NCI-H1694 treated with DMSO at 0.1 percent for 48 hours (cell line): ENCODE data around the gene PHAF1.

Source experiments
- DNase-seq: peaks from one replicate; lab custom pipeline; 2025; lab: John Stamatoyannopoulos, UW

The PHAF1 gene

DNA sequence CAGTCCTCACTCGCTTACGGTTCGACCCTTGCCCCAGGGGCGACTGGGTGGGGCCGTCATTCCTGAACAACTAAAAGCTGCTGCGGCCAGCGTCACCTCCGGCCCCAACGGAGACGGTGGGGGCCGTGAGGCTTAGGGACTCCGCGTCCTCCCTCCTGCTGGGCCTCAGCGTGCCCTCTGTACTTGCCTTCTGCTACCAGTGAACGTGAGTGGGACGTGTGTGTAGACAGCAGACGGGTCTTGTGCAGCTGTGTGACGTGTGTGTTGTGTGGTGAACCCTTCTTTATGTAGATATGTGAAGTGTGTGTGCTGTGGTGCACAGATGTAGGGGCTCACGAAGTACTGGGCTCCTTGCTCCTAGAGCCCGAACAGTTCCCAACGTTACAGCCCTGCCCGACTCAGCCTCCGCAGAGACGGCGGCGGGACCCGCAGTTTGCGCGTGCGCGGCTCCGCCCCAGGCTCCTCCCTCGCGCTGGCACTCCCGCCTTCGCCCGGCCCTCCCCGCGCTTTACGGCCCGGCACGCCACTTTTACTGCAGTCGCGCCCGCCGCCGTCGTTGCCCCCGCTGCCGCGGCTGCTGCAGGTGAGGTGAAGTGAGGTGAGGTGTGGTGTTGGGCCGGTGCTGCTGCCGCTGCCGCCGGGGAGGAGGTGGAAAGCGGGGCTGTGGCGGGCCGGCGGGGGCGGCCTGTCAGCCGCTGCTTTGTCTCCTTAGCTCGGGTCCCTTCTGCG, at the start of gene PHAF1:
PHAF1 (plus strand) TSS at position 535 of the 729 bp plus-strand sequence. CDS start 235 bp downstream, outside the sequence.
- DNase-seq = peak; percentile 68

DNA sequence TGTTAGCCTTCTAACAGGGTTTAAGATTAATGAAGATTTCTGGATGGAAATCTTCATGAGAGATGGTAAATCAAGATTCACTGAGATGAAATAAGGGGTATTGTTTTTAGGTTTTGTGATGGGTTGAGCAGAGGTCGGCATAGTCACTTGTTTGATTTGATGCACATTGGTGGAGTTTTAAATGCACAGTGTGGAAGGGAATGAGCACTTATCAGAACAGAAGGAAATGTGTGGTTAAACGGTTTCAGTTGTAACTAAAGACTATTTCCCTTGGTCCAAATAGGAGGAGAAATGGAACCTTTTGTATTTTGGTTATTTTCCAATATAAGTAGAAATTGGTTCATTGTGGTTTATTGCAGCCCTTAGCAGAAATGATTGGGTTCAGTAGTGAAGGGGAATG, 46.7 kb upstream of the PHAF1 start:
- DNase-seq = no peak

DNA sequence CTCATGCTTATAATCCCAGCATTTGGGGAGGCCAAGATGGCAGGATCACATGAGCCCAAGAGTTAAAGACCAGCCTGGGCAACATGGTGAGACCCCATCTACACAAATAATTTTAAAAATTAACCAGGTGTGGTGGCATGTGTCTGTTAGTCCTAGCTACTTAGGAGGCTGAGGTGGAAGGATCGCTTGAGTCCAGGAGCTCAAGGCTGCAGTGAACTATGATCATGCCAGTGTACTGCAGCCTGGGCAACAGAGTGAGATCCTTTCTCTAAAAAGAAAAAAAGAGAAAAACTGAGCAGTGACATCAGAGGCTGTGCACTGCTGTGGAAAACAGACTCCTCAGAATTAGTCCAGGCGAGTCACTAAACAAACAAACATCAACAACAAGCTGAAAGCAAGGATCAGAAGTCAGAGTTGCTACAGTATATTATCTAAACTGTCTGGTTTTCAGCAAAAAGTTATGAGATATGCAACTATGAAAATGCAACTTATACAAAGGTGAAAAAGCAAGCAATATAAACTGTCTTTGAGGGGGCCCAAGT, 41.5 kb upstream of the PHAF1 start:
- DNase-seq = no peak

DNA sequence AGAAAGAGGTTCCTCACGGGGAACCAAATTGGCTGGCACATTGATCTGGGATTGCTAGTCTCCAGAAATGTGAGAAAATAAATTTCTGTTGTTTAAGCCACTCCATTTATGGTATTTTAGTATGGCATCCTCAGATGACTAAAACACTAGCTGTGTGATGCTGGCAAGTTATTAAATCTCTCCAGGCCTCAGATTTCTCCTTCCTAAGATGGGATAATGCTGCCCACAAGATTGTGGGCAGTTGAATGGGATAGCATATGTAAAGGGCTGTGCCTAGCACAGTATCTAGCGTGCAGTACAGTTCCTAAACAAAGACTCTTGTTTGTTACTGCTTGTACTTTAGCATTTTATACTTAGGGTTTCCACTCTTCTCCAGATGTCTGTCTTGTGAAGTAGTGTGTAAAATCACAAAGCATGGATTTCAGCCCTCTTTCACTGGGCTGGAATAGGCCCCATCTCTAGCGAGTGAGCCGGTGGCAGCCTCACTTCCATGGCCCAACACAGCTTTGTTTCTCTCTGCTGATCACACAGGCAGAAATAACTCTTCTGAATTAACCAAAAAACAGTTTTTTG, 38.2 kb upstream of the PHAF1 start:
- no peak for DNase-seq

DNA sequence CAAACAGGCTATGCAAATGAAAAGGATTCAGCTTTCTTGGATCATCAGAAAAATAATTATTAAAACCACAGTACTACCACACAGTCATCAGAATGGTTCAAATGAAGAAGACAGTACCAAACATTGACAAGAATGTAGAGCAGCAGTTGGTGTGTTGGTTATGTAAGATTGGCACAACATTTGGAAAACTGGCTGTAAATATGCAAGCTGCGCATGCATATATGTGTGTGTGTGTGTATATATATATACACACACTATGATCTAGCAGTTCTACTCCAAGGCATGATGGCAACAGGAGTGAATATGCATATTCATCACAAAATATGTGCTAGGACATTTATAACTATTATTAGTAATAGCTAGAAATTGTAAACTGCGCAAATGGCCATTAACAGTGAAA, 34.4 kb upstream of the PHAF1 start:
- no peak for DNase-seq

DNA sequence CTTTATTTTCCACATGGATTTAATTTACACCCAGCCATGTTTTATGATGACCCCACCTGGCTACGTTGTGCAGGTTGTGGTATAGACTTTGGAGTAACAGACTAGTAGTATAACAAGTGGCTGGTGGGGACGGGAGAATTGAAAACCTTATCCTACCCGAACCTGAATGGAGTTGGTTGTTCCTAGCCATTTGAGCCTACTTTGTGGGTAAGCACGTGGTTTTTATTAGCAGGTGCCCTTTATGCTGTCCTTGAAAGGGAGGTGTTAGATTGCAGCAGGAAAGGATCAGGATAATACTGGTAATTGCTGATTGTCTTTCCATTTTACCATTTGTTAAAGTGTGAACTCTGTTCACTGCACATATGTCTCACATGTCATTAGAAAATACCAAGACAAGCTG, 31.9 kb upstream of the PHAF1 start:
- no peak for DNase-seq

DNA sequence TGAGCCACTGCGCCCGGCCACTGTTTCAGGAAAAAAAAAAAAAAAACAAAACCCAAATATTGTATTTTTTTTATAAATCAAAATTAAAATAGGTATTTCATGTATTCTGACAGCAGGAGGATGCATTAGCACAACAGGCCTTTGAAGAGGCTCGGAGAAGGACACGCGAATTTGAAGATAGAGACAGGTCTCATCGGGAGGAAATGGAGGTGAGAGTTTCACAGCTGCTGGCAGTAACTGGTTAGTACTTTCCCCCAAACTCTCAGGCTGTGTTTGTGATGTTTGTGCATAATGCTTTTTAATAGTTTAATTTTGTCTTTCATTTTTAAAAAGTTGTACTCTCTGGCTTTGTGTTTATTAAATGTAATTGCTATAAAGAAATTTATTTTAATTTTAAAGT, 27.6 kb upstream of the PHAF1 start:
- no peak for DNase-seq

DNA sequence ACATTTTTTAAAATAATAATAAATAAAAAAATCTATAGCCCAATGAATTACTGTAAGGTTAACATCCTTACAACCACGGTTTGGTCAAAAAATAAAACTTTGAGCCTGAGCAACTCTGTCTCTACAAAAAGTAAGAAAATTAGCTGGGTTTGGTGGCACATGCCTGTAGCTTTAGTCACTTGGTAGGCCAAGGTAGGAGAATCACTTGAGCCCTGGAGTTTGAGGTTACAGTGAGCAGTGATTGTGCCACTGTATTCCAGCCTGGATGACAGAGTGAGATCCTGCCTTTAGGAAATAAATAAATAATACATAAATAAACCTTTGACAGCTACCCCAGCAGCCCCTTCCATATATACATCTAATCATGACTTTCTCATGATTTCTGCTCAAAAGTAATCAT, 26.9 kb upstream of the PHAF1 start:
- DNase-seq = no peak

DNA sequence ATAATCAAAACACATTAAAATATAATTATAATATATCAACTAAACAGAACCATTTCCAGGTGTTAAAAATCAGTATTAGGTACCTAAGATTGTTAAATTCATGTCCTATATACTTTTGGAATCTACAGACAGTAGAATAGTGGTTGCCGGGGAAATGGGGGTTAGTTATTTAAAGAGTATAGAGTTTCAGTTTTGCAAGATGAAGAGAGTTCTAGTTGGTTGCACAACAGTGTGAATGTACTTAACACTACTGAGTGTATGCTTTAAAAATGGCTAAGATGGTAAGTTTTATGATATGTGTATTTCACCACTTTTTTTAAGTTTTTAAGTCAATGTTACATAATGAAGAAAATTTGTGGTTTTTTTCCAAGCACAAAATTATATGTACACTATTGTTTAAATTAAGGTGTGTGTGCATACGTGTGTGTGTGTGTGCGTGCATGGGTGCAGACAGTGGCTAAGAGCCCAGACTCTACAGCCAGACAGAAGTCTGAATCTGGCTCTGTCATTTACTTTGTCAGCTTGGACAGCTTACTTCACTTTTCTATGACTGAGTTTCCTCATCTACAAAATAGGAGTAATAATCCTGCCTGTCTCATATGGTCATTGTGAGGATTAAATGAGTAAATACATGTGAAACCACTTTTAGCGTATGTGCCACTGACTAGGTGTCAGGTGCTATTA, 25.3 kb upstream of the PHAF1 start:
- DNase-seq = no peak

DNA sequence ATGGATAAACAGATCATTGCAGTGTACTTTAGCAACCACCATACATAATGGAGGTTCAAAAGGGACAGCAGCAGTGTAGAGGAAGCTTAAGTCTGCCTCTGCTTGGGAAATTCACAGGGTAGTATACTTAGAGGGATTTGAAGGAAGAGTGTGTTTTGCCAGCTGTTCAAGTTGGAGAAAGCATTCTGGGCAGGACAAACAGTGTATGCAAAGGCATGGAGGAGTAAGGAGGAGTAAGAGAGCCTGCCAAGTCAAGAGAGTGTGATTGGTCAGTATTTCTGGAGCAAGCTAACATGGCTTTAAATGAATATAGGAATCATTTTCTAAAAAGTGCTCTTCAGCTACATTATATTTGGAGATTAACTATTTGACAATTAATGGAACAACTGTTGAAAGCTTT, 22.9 kb upstream of the PHAF1 start:
- no peak for DNase-seq

DNA sequence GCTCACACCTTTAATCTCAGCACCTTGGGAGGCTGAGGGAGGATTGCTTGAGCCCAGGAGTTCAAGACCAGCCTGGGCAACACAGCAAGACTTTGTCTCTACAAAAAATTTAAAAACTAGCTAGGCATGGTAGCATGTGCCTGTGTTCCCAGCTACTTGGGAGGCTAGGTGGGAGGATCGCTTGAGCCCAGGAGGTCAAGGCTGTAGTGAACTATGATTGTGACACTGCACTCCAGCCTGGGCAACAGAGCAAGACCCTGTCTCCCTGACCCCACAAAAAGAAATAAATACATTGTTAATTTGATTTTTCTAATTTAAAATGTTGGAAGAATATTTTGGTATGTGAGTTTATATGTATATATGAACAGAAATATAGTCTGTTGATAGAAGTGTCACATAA, 22.4 kb upstream of the PHAF1 start:
- DNase-seq = no peak

DNA sequence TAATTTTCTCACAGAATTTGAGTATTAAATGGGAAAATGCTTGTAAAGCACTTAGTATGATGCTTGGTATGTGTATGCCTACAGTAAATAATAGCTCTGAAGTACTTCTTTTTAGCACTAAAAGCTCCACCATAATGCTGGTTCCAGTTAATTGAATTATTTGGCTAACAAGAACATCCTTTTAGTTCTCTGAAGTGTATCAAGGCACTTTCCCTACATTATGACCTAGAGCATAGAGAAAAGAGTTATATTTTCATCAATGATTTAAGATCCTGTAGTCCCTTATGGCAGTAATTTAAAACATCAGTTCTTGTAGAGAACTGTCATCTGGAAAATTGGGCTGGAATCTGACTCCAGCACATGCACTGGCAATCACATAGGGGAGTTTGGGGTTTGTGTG, 21.9 kb upstream of the PHAF1 start:
- no peak for DNase-seq

DNA sequence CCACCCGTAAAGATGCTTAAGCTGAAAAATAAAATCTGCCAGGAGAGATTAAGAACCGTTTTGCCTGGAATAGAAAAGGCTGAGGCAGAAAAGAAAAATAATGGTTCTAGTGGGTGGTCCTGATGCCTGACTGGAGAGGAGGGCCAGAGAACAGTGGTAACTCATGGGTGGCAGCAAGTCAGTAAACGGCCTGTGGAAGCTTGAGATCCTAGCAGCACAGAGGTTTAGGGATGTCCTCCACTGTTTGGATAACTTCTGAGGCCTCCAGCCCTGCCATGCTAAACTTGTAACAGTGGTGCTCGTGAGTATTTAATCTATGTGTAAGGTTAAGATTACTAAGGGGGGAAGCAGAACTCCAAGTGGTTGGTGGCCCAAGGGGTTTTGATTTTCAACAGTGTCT, 21.2 kb upstream of the PHAF1 start:
- DNase-seq = no peak

DNA sequence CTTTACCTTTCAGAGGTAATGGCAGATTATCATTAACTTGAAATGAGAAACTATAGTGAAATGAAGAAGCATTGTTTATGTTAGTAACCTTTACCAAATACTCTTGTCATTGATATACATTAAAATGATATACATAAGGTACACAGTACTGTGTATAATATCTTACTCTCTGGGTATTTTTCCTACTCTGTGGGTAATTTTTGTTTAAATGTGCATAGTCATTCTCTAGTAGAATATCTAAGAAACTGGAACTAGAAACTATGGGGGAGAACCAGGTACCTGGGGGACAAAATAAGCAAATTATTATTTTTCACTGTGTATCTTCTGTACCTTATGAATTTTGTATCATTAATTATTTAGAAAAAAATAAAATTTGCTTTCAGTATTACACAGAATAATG, 20.6 kb upstream of the PHAF1 start:
- no peak for DNase-seq

DNA sequence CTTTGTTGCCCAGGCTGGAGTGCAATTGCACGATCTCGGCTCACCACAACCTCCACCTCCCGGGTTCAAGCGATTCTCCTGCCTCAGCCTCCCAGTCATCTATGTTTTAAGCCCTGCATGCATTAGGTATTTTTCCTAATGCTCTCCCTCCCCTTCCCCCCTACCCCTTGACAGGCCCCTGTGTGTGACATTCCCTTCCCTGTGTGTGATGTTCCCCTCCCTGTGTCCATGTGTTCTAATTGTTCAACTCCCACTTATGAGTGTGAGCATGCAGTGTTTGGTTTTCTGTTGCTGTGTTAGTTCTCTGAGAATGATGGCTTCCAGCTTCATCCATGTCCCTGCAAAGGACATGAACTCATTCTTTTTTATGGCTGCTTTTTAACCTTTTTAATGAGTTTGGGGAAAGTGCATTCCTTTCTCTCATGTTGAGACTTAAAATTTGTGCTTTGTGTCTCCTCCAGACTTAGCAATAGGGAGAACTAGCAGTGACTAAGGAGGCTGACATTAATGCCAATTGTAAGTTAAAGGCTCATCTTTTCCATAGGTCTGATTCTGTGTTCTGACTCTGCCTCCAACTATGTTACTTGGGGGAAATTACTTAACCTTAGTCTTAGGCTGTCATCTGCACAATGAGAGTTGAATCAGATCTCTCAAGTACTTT, 17.7 kb upstream of the PHAF1 start:
- no peak for DNase-seq

DNA sequence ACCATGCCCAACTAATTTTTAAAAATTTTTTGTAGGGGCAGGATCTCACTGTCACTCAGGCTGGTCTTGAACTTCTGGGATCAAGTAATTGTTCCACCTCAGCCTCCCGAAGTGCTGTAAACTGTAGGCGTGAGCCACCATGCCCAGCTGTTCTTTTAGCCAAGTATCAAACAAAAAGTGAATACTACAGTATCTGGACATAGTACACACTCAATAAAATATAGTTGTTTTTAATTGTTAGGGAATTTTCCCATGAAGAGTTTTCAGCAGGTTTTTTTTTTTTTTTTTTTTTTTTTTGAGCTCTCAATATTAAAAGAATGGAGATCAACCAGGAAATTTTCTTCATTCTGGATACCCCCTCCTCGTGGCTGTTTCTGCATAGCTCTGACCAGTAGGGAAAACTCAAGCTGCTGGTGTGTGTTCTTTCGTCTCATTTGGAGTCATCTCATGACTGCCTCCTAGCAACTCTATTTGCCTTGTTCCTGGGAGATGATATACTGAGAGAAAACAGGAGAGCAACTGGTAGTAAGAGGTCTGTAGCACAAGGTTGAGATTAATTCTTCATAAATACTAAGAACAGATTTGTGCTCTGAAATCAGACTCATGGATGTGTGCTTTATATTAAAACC, 16.5 kb upstream of the PHAF1 start:
- no peak for DNase-seq

DNA sequence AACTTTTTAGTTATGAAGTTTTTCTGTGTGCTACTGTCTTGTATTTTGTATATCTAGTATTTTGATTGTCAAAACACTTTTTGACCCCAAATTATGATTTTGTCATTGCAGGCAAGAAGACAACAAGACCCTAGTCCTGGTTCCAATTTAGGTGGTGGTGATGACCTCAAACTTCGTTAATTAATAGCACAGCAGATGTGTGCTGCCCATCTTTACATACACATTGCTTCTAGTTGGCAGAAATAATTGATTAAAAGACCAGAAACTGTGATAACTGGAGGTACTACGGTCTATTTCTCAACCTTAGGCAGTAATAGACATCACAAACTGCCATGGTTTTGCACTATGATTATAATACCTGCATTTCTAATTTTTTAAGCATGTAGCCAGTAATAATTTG, 11.1 kb upstream of the PHAF1 start:
- no peak for DNase-seq

DNA sequence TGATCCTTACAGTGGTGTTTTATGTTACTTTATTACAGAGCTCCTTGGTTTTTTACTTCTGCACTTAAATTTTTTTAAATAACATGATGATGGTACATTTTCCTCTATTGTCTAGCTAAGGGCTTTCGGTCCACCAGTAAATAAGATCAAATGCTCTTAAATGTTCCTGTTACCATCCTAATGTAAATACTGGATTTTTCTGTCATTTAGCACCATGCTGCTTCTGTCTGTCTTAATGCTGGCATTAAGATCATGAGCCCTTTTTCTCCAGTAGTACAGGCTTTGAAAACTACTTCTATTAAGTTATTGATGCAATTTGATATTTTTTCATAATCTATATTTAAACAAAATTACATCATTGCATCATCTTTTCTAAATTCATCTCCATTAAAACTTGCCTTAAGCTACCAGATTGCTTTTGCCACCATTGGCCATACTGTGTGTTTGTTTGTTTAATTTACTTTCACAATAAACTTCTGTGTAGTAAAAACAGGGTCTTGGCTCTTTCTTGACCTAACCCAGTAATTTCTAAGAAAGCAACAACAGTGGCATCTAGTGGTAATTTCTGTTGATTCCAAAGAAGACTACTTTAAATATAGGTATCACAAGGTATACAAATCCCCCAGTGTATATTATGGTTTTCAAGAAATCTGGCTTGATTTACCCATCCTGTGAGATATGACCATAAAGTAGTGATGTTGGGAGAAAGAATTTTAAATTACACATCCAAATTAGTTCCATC, 9.0 kb upstream of the PHAF1 start:
- peak; percentile 3 for DNase-seq

DNA sequence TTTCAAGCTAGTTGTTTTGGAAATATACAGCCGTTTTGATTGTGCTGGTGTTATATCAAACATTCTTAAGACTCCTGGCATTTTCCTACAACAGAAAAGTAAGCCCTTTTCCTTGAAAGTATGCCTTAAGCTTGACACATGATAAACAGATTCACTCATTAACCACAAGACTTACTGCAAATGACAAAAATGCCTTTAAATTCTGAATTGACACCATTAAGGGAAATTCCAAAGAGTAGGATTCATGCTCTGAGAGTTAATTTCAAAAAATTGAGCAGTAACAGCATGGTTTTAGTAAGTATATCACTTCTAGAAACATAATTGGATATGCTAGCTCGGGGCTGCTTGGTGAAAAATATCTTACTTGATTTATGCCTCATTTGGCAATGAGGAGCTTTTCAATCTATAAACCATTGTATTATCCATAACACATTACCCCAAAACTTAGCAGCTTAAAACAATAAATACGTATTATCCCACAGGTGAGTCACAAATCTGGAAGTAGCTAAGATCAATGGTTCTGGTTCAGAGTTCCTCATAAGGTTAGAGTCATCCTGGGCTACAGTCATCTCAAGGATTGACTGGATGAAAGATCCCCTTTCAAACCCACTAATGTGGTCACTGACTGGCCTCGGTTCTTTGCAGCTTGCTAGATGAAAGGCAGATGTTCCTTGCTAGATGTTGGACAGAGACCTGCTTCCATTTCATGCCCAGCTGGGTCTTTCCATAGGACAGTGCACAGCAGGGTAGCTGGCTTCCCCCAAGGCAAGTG, 8.2 kb upstream of the PHAF1 start:
- no peak for DNase-seq

DNA sequence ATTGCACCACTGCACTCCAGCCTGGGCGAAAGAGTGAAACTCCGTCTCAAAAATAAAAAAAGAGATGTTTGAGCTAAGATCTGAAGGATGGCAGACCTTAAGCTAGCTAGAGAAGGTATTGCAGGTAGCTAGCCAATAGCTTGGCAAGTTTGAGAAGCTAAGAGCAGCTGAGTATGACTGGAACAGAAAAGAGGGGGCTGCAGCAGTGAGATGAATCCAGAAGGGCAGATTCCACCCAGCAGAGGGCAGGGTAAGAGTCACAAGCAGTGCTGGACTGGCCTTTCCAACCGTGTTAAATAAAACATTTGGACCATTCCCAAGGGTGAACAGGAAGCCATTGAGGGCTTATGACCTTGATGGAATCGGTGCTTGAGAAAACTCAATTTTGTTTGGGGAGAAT, 5.7 kb upstream of the PHAF1 start:
- no peak for DNase-seq

DNA sequence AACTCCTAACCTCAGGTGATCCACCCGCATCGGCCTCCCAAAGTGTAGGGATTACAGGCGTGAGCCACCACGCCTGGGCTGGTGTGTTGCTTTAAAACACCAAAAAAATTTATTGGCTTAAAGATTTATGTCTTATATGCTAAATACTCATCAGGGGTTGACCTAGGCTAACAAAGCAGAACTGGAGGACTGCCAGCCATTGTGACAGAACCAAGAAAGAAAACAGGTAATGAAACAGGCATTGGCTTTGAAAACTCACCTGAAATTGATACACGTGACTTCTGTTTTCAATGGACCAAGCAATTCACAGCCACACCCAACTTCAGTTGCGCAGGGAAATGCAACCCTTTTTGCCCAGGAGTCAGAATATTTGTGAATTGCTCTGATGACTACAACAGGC, 4.9 kb upstream of the PHAF1 start:
- DNase-seq = no peak
